CD8-positive, alpha-beta memory T cell (primary cell): Measurements from ENCODE around the gene SCN11A. TPM values are rescaled to one million over a fixed set of nuclear protein-coding genes. Genes with fewer than 3 reads are reported as not detected.

Experiments
- CTCF ChIA-PET: fragments of 350-600 bp; sonication (Branson Sonifier 250); formaldehyde crosslinking; loops from one replicate; lab custom pipeline; 2021; ENCODE audit warnings: antibody characterized with exemption; lab: Charles Lee
- POLR2A ChIA-PET: fragments of 350-600 bp; sonication (Branson Sonifier 250); formaldehyde crosslinking; loops from one replicate; lab custom pipeline; 2021; ENCODE audit warnings: antibody characterized with exemption; lab: Charles Lee
- DNase-seq, 5 donors: peaks; one replicate each; pipeline versions ENCODE4 v3.0.0 to v3.0.0-alpha.2; 2020 to 2022; ENCODE audit warnings: mixed read lengths in 1 of 5
- H3K27ac ChIP-seq: one replicate; pipeline ENCODE4 v1.7.0; 2013; ENCODE audit warnings: low read depth, mild to moderate bottlenecking, low read length, moderate library complexity
- H3K27me3 ChIP-seq: 2 replicates; pipeline ENCODE4 v1.7.0; 2013; ENCODE audit warnings: low read length, mild to moderate bottlenecking; ENCODE audit not compliant: insufficient read depth, poor library complexity, severe bottlenecking
- H3K36me3 ChIP-seq: 2 replicates; pipeline ENCODE4 v1.7.0; 2013; ENCODE audit warnings: mild to moderate bottlenecking, low read length, moderate library complexity; ENCODE audit not compliant: insufficient read depth
- H3K4me1 ChIP-seq: 2 replicates; pipeline ENCODE4 v1.7.0; 2013; ENCODE audit warnings: mild to moderate bottlenecking, low read length, moderate library complexity; ENCODE audit not compliant: insufficient read depth
- H3K4me3 ChIP-seq: 2 replicates; pipeline ENCODE4 v1.7.0; 2013; ENCODE audit warnings: mild to moderate bottlenecking, low read length
- H3K9me3 ChIP-seq: 2 replicates; pipeline ENCODE4 v1.7.0; 2013; ENCODE audit warnings: mild to moderate bottlenecking, low read length
- H3K27ac Mint-ChIP-seq, 8 donors: one replicate each; pipeline ENCODE4 v1.8.0; 2020 to 2021; ENCODE audit warnings: mixed read lengths in 8 of 8, mild to moderate bottlenecking in 6 of 8, inconsistent platforms in 3 of 8, moderate library complexity in 3 of 8
- H3K27me3 Mint-ChIP-seq, 2 donors: one replicate each; pipeline ENCODE4 v1.8.0; 2020 to 2021; ENCODE audit warnings: mixed read lengths in 2 of 2, mild to moderate bottlenecking in 1 of 2, moderate library complexity in 1 of 2
- H3K36me3 Mint-ChIP-seq, 3 donors: one replicate each; pipeline ENCODE4 v1.8.0; 2020 to 2021; ENCODE audit warnings: mixed read lengths in 3 of 3, inconsistent platforms in 1 of 3, mild to moderate bottlenecking in 1 of 3
- H3K4me1 Mint-ChIP-seq, 3 donors: one replicate each; pipeline ENCODE4 v1.8.0; 2020 to 2021; ENCODE audit warnings: mixed read lengths in 3 of 3, inconsistent platforms in 1 of 3, mild to moderate bottlenecking in 1 of 3
- H3K4me3 Mint-ChIP-seq, 7 donors: one replicate each; pipeline ENCODE4 v1.8.0; 2020 to 2021; ENCODE audit warnings: mixed read lengths in 7 of 7, mild to moderate bottlenecking in 6 of 7, moderate library complexity in 4 of 7, inconsistent platforms in 2 of 7
- H3K9me3 Mint-ChIP-seq, 5 donors: one replicate each; pipeline ENCODE4 v1.8.0; 2020 to 2022; ENCODE audit warnings: mixed read lengths in 5 of 5, mild to moderate bottlenecking in 3 of 5, moderate library complexity in 2 of 5, inconsistent platforms in 1 of 5
- polyA plus RNA-seq: library from polyadenylated mRNA; unstranded; fragments of 300-500 nt; fragmentation: Illumina TruSeq; gene quantifications from one replicate; pipeline ENCODE4 v1.2.3, GENCODE V29; 2021
- total RNA-seq, 2 experiments: library from RNA; stranded (reverse); gene quantifications; one replicate each; pipeline ENCODE4 v1.2.3, GENCODE V29; 2021

SCN11A gene
- total and polyA plus RNA-seq, 3 experiments from 2014 or later = 0.07 to 0.09 TPM; not detected in 1

GRCh38 chr3:39019299-39019698 lies 32.4 kb downstream of the SCN11A start:
- CTCF ChIA-PET = no interaction called here
- Histone ChIP-seq H3K27me3 (no peaks in the 10 kb centered on the region), H3K4me3 (no peak overlapping the region), H3K27ac (no peak overlapping the region), H3K9me3 (no peaks in the 10 kb centered on the region), H3K36me3 (no peaks in the 10 kb centered on the region), H3K4me1 (no peaks in the 10 kb centered on the region)
- no peaks in the 10 kb centered on the region for H3K9me3 Mint-ChIP-seq
- H3K27ac Mint-ChIP-seq = no peak overlapping the region
- no peaks in the 10 kb centered on the region for H3K4me1 Mint-ChIP-seq
- no peak for DNase-seq
- H3K27me3 Mint-ChIP-seq = peaks cover 26 to 42% of the 10 kb centered on the region in 2 donors
- H3K4me3 Mint-ChIP-seq = no peak overlapping the region
- no peaks in the 10 kb centered on the region for H3K36me3 Mint-ChIP-seq
- POLR2A ChIA-PET = no interaction called here

GRCh38 chr3:39015418-39015817 lies 36.3 kb downstream of the SCN11A start:
- no peak overlapping the region for H3K27ac Mint-ChIP-seq
- H3K27me3 Mint-ChIP-seq = peaks cover 16 to 59% of the 10 kb centered on the region in 2 donors
- H3K9me3 ChIP-seq = no peaks in the 10 kb centered on the region
- CTCF ChIA-PET = no interaction called here
- POLR2A ChIA-PET = no interaction called here
- no peaks in the 10 kb centered on the region for H3K4me1 ChIP-seq
- H3K27me3 ChIP-seq = no peaks in the 10 kb centered on the region
- no peaks in the 10 kb centered on the region for H3K36me3 ChIP-seq
- H3K4me1 Mint-ChIP-seq = no peaks in the 10 kb centered on the region
- no peaks in the 10 kb centered on the region for H3K36me3 Mint-ChIP-seq
- DNase-seq = no peak
- no peak overlapping the region for H3K4me3 ChIP-seq
- H3K9me3 Mint-ChIP-seq = no peaks in the 10 kb centered on the region
- no peak overlapping the region for H3K4me3 Mint-ChIP-seq
- H3K27ac ChIP-seq = no peak overlapping the region

GRCh38 chr3:39013921-39014509 lies 37.7 kb downstream of the SCN11A start:
- ChIA-PET POLR2A (no interaction called here), CTCF (no interaction called here)
- no peaks in the 10 kb centered on the region for H3K9me3 ChIP-seq
- no peaks in the 10 kb centered on the region for H3K4me1 ChIP-seq
- DNase-seq = no peak
- no peaks in the 10 kb centered on the region for H3K27me3 ChIP-seq
- no peak overlapping the region for H3K27ac Mint-ChIP-seq
- H3K36me3 ChIP-seq = no peaks in the 10 kb centered on the region
- no peak overlapping the region for H3K4me3 Mint-ChIP-seq
- no peak overlapping the region for H3K4me3 ChIP-seq
- H3K27me3 Mint-ChIP-seq = peaks cover 18 to 46% of the 10 kb centered on the region in 2 donors
- H3K4me1 Mint-ChIP-seq = no peaks in the 10 kb centered on the region
- no peak overlapping the region for H3K27ac ChIP-seq
- H3K9me3 Mint-ChIP-seq = peaks cover 0 to 2% (median 0%) of the 10 kb centered on the region in 5 donors
- peaks cover 0 to 4% (median 0%) of the 10 kb centered on the region in 3 donors for H3K36me3 Mint-ChIP-seq

GRCh38 chr3:39013289-39013688 lies 38.5 kb downstream of the SCN11A start:
- no peak overlapping the region for H3K27ac ChIP-seq
- no peaks in the 10 kb centered on the region for H3K4me1 ChIP-seq
- H3K4me3 ChIP-seq = no peak overlapping the region
- POLR2A ChIA-PET = no interaction called here
- H3K36me3 Mint-ChIP-seq = peaks cover 0 to 4% (median 0%) of the 10 kb centered on the region in 3 donors
- H3K4me1 Mint-ChIP-seq = no peaks in the 10 kb centered on the region
- H3K4me3 Mint-ChIP-seq = no peak overlapping the region
- peaks cover 18 to 44% of the 10 kb centered on the region in 2 donors for H3K27me3 Mint-ChIP-seq
- no peaks in the 10 kb centered on the region for H3K36me3 ChIP-seq
- H3K9me3 ChIP-seq = no peaks in the 10 kb centered on the region
- no peak overlapping the region for H3K27ac Mint-ChIP-seq
- CTCF ChIA-PET = no interaction called here
- no peaks in the 10 kb centered on the region for H3K27me3 ChIP-seq
- H3K9me3 Mint-ChIP-seq = peaks cover 0 to 2% (median 0%) of the 10 kb centered on the region in 5 donors
- DNase-seq = no peak

GRCh38 chr3:39011191-39011736 lies 40.5 kb downstream of the SCN11A start:
- Mint-ChIP-seq H3K36me3 (peaks cover 0 to 4% (median 0%) of the 10 kb centered on the region in 3 donors), H3K9me3 (peaks cover 0 to 4% (median 0%) of the 10 kb centered on the region in 5 donors), H3K27ac (no peak overlapping the region), H3K27me3 (peaks cover 15 to 46% of the 10 kb centered on the region in 2 donors), H3K4me1 (no peaks in the 10 kb centered on the region), H3K4me3 (no peak overlapping the region)
- ChIA-PET POLR2A (no interaction called here), CTCF (no interaction called here)
- Histone ChIP-seq H3K4me1 (no peaks in the 10 kb centered on the region), H3K36me3 (no peaks in the 10 kb centered on the region), H3K9me3 (no peaks in the 10 kb centered on the region), H3K27ac (no peak overlapping the region), H3K4me3 (no peak overlapping the region), H3K27me3 (no peaks in the 10 kb centered on the region)
- DNase-seq = no peak

- ChIA-PET POLR2A (no interaction called here), CTCF (no interaction called here)
- no peaks in the 10 kb centered on the region for H3K9me3 ChIP-seq
- no peaks in the 10 kb centered on the region for H3K4me1 ChIP-seq
- no peaks in the 10 kb centered on the region for H3K27me3 ChIP-seq
- Mint-ChIP-seq H3K36me3 (peaks cover 0 to 4% (median 0%) of the 10 kb centered on the region in 3 donors), H3K27me3 (peaks cover 7 to 42% of the 10 kb centered on the region in 2 donors), H3K27ac (no peak overlapping the region), H3K4me1 (no peaks in the 10 kb centered on the region), H3K9me3 (peaks cover 0 to 4% (median 0%) of the 10 kb centered on the region in 5 donors), H3K4me3 (no peak overlapping the region)
- H3K4me3 ChIP-seq = no peak overlapping the region
- H3K27ac ChIP-seq = no peak overlapping the region
- no peak for DNase-seq
- no peaks in the 10 kb centered on the region for H3K36me3 ChIP-seq
These were observed 46.4 kb downstream of the SCN11A start for GRCh38 chr3:39005295-39005694.

Other genes starting within 250 kb of the SCN11A start
- not detected for gene SCN10A, start 235.7 kb downstream of the SCN11A start, total RNA-seq
- not detected for gene SCN10A, start 235.7 kb downstream of the SCN11A start, polyA plus RNA-seq
- gene WDR48, start 72 bp upstream of the SCN11A start, total RNA-seq = 10 to 100 TPM; 44.7 to 46.3 TPM
- gene WDR48, start 72 bp upstream of the SCN11A start, polyA plus RNA-seq = 44.7 TPM
- gene GORASP1, start 55.7 kb upstream of the SCN11A start, total RNA-seq = 10 to 100 TPM; 21.6 to 22.8 TPM
- gene GORASP1, start 55.7 kb upstream of the SCN11A start, polyA plus RNA-seq = 16.9 TPM
- 1 to 10 TPM in 1 of 2 experiments, under 1 TPM in 1; 0.80 to 1.1 TPM for gene TTC21A, start 55.7 kb upstream of the SCN11A start, total RNA-seq
- 0.67 TPM for gene TTC21A, start 55.7 kb upstream of the SCN11A start, polyA plus RNA-seq
- gene CSRNP1, start 101.6 kb upstream of the SCN11A start, total RNA-seq = 10 to 100 TPM; 31.7 to 33.8 TPM
- gene CSRNP1, start 101.6 kb upstream of the SCN11A start, polyA plus RNA-seq = 30.7 TPM
- 1 to 10 TPM; 4.1 to 5.3 TPM for gene XIRP1, start 140.7 kb upstream of the SCN11A start, total RNA-seq
- gene XIRP1, start 140.7 kb upstream of the SCN11A start, polyA plus RNA-seq = not detected
- gene CX3CR1, start 228.1 kb upstream of the SCN11A start, total RNA-seq = 1 to 10 TPM in 1 of 2 experiments, under 1 TPM in 1; 0.74 to 1.1 TPM
- gene CX3CR1, start 228.1 kb upstream of the SCN11A start, polyA plus RNA-seq = 98.7 TPM